ENCODE results near the gene CD74.
"Not testable (repeated sequence)": the region's sequence is repeated elsewhere in the genome, so short reads cannot be mapped to it uniquely, and the experiment has no call there.

CD74 gene

DNA sequence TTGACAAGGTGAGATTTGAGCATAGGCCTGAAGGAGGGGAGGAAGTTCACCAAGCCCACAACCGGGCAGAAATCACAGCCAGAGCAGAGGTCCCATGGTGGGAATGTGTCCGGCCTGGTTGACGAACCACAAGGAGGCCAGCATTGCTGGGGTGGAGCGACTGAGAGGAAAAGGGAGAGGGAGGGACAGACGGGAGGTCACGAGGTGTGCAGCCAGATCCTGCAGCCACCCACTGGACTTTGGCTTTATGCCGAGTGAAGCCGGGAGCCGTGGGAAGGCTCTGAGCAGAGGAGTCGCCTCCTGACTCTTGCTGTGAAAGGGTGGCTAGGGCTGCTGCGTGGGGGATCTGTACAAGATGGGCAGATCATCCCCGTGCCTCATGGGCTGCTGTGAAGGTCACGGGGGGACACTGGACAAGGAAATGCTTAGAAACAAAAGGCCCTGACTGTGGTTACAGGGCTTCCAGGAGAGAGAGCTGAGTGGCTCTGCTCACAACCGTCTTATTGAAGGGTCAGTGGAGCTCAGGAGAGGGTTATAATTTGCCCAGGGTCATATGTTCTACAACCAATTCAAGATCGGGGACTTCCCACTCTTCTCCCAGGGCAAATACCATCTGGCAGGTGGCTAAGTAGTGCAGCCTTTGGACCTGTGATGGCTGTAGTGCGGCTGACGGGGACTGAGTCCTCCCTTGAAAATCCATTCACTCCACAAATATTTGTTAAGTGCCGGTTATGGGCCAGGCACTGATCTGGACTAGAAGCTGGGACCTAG, 15.6 kb upstream of the CD74 start:
- Histone ChIP-seq H3K79me2 (ENCODE audit: low read length) (peaks cover 8% of the 10 kb centered on the region), H3K4me1 (ENCODE audit: low read length) (peaks cover 40% of the 10 kb centered on the region), H3K9me3 (ENCODE audit: insufficient read depth, low read length) (no peaks in the 10 kb centered on the region), H3K4me3 (ENCODE audit: low read length) (peak overlapping the region; percentile 76), H3K27me3 (ENCODE audit: low read depth, low read length) (no peaks in the 10 kb centered on the region), H3K27ac (ENCODE audit: low read length) (peak overlapping the region; percentile 88), H3K9ac (ENCODE audit: low read length) (peak overlapping the region; percentile 85), H2AFZ (ENCODE audit: low read depth, low read length) (no peak overlapping the region), H3K36me3 (replicated peaks; ENCODE audit: low read depth, low read length) (no peaks in the 10 kb centered on the region), H4K20me1 (ENCODE audit: insufficient read depth, low read length) (no peaks in the 10 kb centered on the region), H3K4me2 (ENCODE audit: low read length) (peak overlapping the region; percentile 97)
- TF ChIP-seq CTCF (IDR thresholded peaks at IDR 0.05; ENCODE audit: low read depth, low read length) = no peak
- TF ChIP-seq EZH2phosphoT487 (IDR thresholded peaks at IDR 0.05; ENCODE audit: low read depth) = no peak

DNA sequence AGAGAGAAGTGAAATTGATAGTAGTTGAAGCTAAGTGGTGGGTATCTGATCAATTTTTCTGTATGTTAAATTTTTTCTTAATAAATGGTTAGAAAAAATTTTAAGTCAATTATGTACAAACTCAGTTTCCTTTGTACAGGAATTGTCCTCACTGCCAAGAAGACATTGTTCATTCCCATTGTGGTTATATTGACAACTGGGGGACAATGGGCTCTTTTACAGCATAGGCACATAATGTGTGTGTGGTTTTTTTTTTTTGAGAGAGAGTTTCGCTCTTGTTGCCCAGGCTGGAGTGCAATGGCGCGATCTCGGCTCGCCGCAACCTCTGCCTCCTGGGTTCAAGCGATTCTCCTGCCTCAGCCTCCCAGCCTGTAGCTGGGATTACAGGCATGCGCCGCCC, 13.5 kb upstream of the CD74 start:
- not testable (repeated sequence) for H3K4me3 ChIP-seq (ENCODE audit: low read length); H3K9ac ChIP-seq (ENCODE audit: low read length); H3K9me3 ChIP-seq (ENCODE audit: insufficient read depth, low read length); H3K4me2 ChIP-seq (ENCODE audit: low read length); H4K20me1 ChIP-seq (ENCODE audit: insufficient read depth, low read length); H2AFZ ChIP-seq (ENCODE audit: low read depth, low read length); H3K79me2 ChIP-seq (ENCODE audit: low read length); H3K36me3 ChIP-seq (replicated peaks; ENCODE audit: low read depth, low read length); H3K27me3 ChIP-seq (ENCODE audit: low read depth, low read length); H3K27ac ChIP-seq (ENCODE audit: low read length)
- H3K4me1 ChIP-seq (ENCODE audit: low read length) = peaks cover 31% of the 10 kb centered on the region

DNA sequence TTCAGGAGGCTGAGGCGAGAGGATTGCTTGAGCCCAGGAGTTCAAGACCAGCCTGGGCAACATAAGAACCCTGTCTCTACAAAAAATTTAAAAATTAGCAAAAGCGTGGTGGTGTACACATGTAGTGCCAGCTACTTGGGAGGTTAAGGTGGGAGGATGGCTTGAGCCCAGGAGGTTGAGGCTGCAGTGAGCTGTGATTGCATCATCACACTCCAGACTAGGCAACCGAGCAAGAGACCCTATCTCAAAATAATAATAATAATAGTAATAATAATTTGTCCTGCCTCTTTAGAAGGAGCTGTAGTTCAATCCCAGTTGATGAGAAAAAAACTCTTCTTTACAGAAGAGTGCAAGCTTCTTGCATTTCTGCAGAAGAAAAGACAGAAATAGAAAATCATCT, 10.0 kb upstream of the CD74 start:
- Histone ChIP-seq H3K27me3 (ENCODE audit: low read depth, low read length) (no peaks in the 10 kb centered on the region), H3K4me2 (ENCODE audit: low read length) (no peak overlapping the region), H3K9me3 (ENCODE audit: insufficient read depth, low read length) (no peaks in the 10 kb centered on the region), H4K20me1 (ENCODE audit: insufficient read depth, low read length) (no peaks in the 10 kb centered on the region), H3K9ac (ENCODE audit: low read length) (no peak overlapping the region), H2AFZ (ENCODE audit: low read depth, low read length) (no peak overlapping the region), H3K27ac (ENCODE audit: low read length) (no peak overlapping the region), H3K4me1 (ENCODE audit: low read length) (peaks cover 24% of the 10 kb centered on the region), H3K4me3 (ENCODE audit: low read length) (no peak overlapping the region), H3K79me2 (ENCODE audit: low read length) (no peaks in the 10 kb centered on the region), H3K36me3 (replicated peaks; ENCODE audit: low read depth, low read length) (no peaks in the 10 kb centered on the region)
- no peak for TF ChIP-seq EZH2phosphoT487 (IDR thresholded peaks at IDR 0.05; ENCODE audit: low read depth)
- TF ChIP-seq CTCF (IDR thresholded peaks at IDR 0.05; ENCODE audit: low read depth, low read length) = no peak

- Histone ChIP-seq H2AFZ (ENCODE audit: low read depth, low read length) (no peak overlapping the region), H3K4me1 (ENCODE audit: low read length) (peaks cover 20% of the 10 kb centered on the region), H4K20me1 (ENCODE audit: insufficient read depth, low read length) (no peaks in the 10 kb centered on the region), H3K36me3 (replicated peaks; ENCODE audit: low read depth, low read length) (no peaks in the 10 kb centered on the region), H3K27me3 (ENCODE audit: low read depth, low read length) (no peaks in the 10 kb centered on the region), H3K79me2 (ENCODE audit: low read length) (no peaks in the 10 kb centered on the region), H3K9ac (ENCODE audit: low read length) (no peak overlapping the region), H3K9me3 (ENCODE audit: insufficient read depth, low read length) (no peaks in the 10 kb centered on the region), H3K4me3 (ENCODE audit: low read length) (no peak overlapping the region), H3K4me2 (ENCODE audit: low read length) (no peak overlapping the region), H3K27ac (ENCODE audit: low read length) (no peak overlapping the region)
- no peak for TF ChIP-seq EZH2phosphoT487 (IDR thresholded peaks at IDR 0.05; ENCODE audit: low read depth)
- TF ChIP-seq CTCF (IDR thresholded peaks at IDR 0.05; ENCODE audit: low read depth, low read length) = no peak
Observed at GRCh38 chr5:150422075-150422474, 9.4 kb upstream of the CD74 start.

All from OCI-LY3 (cell line).